SK-N-SH (cell line): Measurements from ENCODE around the gene ABLIM1. TPM values are rescaled to one million over a fixed set of nuclear protein-coding genes. Genes with fewer than 3 reads are reported as not detected.

Experiments
- CTCF ChIA-PET: fragments of 300-600, 350-600 bp; formaldehyde crosslinking; extraction: SDS; loops from one replicate; lab custom pipeline; 2021; lab: Yijun Ruan, JAX
- POLR2A ChIA-PET: fragments of 350-600 bp; sonication (Branson Sonifier 250); formaldehyde crosslinking; extraction: SDS; loops from one replicate; lab custom pipeline; 2020; ENCODE audit warnings: antibody characterized with exemption, inconsistent platforms; lab: Yijun Ruan, JAX
- DNase-seq: peaks from one replicate; pipeline ENCODE4 v3.0.0; 2012
- H2AFZ ChIP-seq: fragments of 200-600 bp; sonication (generic); 2 replicates; pipeline ENCODE4 v1.8.1; 2016; ENCODE audit warnings: antibody characterized with exemption, mild to moderate bottlenecking, low read depth
- H3F3A ChIP-seq: fragments of 200-600 bp; sonication (generic); replicated peaks from 2 replicates; pipeline ENCODE3; 2016; ENCODE audit warnings: antibody characterized with exemption, mild to moderate bottlenecking; ENCODE audit not compliant: insufficient read depth
- H3K27ac ChIP-seq, 2 experiments: fragments of 200-500 bp in 1 of 2; fragments of 200-600 bp in 1 of 2; sonication (Bioruptor generic) in 1 of 2; sonication (generic), shearing (Covaris generic) in 1 of 2; 2 replicates each; pipeline versions ENCODE4 v1.5.1 to v1.6.1; 2014 to 2016; ENCODE audit warnings: low read depth in 2 of 2, inconsistent platforms in 1 of 2, low read length in 1 of 2, mild to moderate bottlenecking in 1 of 2, mixed read lengths in 1 of 2
- H3K27me3 ChIP-seq: fragments of 200-600 bp; sonication (generic), shearing (Covaris generic); 2 replicates; pipeline ENCODE4 v1.6.1; 2016; ENCODE audit warnings: mixed run types; ENCODE audit not compliant: insufficient read depth
- H3K36me3 ChIP-seq, 2 experiments: fragments of 200-500 bp in 1 of 2; fragments of 200-600 bp in 1 of 2; sonication (Bioruptor generic) in 1 of 2; sonication (generic) in 1 of 2; replicated peaks in 1 of 2; 2 replicates each; pipeline versions ENCODE3 to v1.5.1; 2014 to 2016; ENCODE audit warnings: low read length in 1 of 2, mild to moderate bottlenecking in 1 of 2; ENCODE audit not compliant: insufficient read depth in 2 of 2, control insufficient read depth in 1 of 2
- H3K4me1 ChIP-seq, 2 experiments: fragments of 200-500 bp in 1 of 2; fragments of 200-600 bp in 1 of 2; sonication (Bioruptor generic) in 1 of 2; sonication (generic), shearing (Covaris generic) in 1 of 2; 2 replicates each; pipeline versions ENCODE4 v1.5.1 to v1.6.1; 2014 to 2016; ENCODE audit warnings: low read depth in 1 of 2, low read length in 1 of 2, mixed run types in 1 of 2; ENCODE audit not compliant: insufficient read depth in 2 of 2, control insufficient read depth in 1 of 2
- H3K4me2 ChIP-seq: fragments of 200-600 bp; sonication (generic), shearing (Covaris generic); 2 replicates; pipeline ENCODE4 v1.6.1; 2017; ENCODE audit warnings: mixed run types
- H3K4me3 ChIP-seq, 2 experiments: fragments of 200-500 bp in 1 of 2; fragments of 200-600 bp in 1 of 2; sonication (Bioruptor generic) in 1 of 2; sonication (generic), shearing (Covaris generic) in 1 of 2; 2 replicates each; pipeline versions ENCODE4 v1.5.1 to v1.8.1; 2014 to 2016; ENCODE audit warnings: low read depth in 2 of 2, inconsistent platforms in 1 of 2, low read length in 1 of 2, mild to moderate bottlenecking in 1 of 2, mixed read lengths in 1 of 2, moderate library complexity in 1 of 2
- H3K79me2 ChIP-seq: fragments of 200-600 bp; sonication (generic); 2 replicates; pipeline ENCODE4 v1.8.1; 2017; ENCODE audit warnings: mild to moderate bottlenecking; ENCODE audit not compliant: insufficient read depth
- H3K9ac ChIP-seq: fragments of 200-600 bp; sonication (generic); 2 replicates; pipeline ENCODE4 v1.6.1; 2017; ENCODE audit warnings: mixed run types
- H3K9me2 ChIP-seq: fragments of 200-600 bp; sonication (generic); 2 replicates; pipeline ENCODE4 v1.6.1; 2017; ENCODE audit warnings: mixed run types
- H3K9me3 ChIP-seq: fragments of 200-600 bp; sonication (generic); 2 replicates; pipeline ENCODE4 v1.6.1; 2017; ENCODE audit warnings: mixed run types, mild to moderate bottlenecking, moderate library complexity
- H4K20me1 ChIP-seq: fragments of 200-600 bp; sonication (generic); 2 replicates; pipeline ENCODE4 v1.6.1; 2017; ENCODE audit warnings: mild to moderate bottlenecking, mixed run types; ENCODE audit not compliant: insufficient read depth
- CHD2 ChIP-seq: fragments of 150-350 bp; IDR thresholded peaks from 2 replicates; pipeline ENCODE4 v1.6.1; 2018; ENCODE audit warnings: low read length; ENCODE audit not compliant: partially characterized antibody
- CTCF ChIP-seq: fragments of 200-600 bp; sonication (generic); IDR thresholded peaks from 2 replicates; pipeline ENCODE4 v1.6.1; 2017; ENCODE audit warnings: antibody characterized with exemption, mild to moderate bottlenecking, moderate library complexity
- EP300 ChIP-seq, 2 experiments: IDR thresholded peaks; 2 replicates each; pipeline versions ENCODE4 v1.4.0 to v1.6.1; 2012; ENCODE audit warnings: borderline replicate concordance in 1 of 2, low read depth in 1 of 2, low read length in 1 of 2
- FOSL2 ChIP-seq: IDR thresholded peaks from 2 replicates; pipeline ENCODE4 v1.4.0; 2012; ENCODE audit warnings: low read depth, mild to moderate bottlenecking, moderate library complexity, borderline replicate concordance
- FOXJ3 ChIP-seq: sonication (generic); formaldehyde crosslinking; IDR thresholded peaks from 2 replicates; pipeline ENCODE4 v1.5.1; 2020; ENCODE audit warnings: mild to moderate bottlenecking, missing genetic modification reagents
- IRF3 ChIP-seq: fragments of 150-350 bp; IDR thresholded peaks from 2 replicates; pipeline ENCODE4 v1.6.1; 2016; ENCODE audit warnings: mild to moderate bottlenecking, low read depth, low read length
- MEF2A ChIP-seq: IDR thresholded peaks from 2 replicates; pipeline ENCODE4 v1.4.0; 2012; ENCODE audit warnings: low read depth, borderline replicate concordance
- NFIC ChIP-seq: IDR thresholded peaks from 2 replicates; pipeline ENCODE4 v1.4.0; 2012; ENCODE audit warnings: borderline replicate concordance
- PBX3 ChIP-seq: IDR thresholded peaks from 2 replicates; pipeline ENCODE4; 2012
- RAD21 ChIP-seq: IDR thresholded peaks from 2 replicates; pipeline ENCODE4 v1.6.1; 2012; ENCODE audit warnings: mild to moderate bottlenecking, low read length
- RFX5 ChIP-seq: IDR thresholded peaks from 2 replicates; pipeline ENCODE4 v1.6.1; 2012; ENCODE audit warnings: mild to moderate bottlenecking, improper control_type of control experiment, low read length
- SIN3A ChIP-seq: IDR thresholded peaks from 2 replicates; pipeline ENCODE4 v1.6.1; 2012; ENCODE audit warnings: low read depth, mild to moderate bottlenecking, low read length, moderate library complexity, borderline replicate concordance
- TEAD4 ChIP-seq: IDR thresholded peaks from 2 replicates; pipeline ENCODE4 v1.4.0; 2012; ENCODE audit warnings: mild to moderate bottlenecking, borderline replicate concordance; ENCODE audit not compliant: insufficient read depth
- YY1 ChIP-seq: IDR thresholded peaks from 2 replicates; pipeline ENCODE4 v1.4.0; 2012; ENCODE audit warnings: low read depth, mild to moderate bottlenecking
- WGBS: methylation state at CpG from one replicate; pipeline ENCODE4 v1.1.6; 2017; ENCODE audit warnings: low lambda C conversion rate; 5-methylcytosine and 5-hydroxymethylcytosine counted together
- polyA plus RNA-seq, 3 experiments: library from polyadenylated mRNA; depleted of rRNA; stranded (reverse); fragments of >200 nt; gene quantifications; 2 replicates each; pipeline ENCODE4 v1.2.3, GENCODE V29; 2012
- TF ChIP-seq, protein P1 (sequence below): fragments of 150-350 bp; IDR thresholded peaks from 2 replicates; pipeline ENCODE4 v1.6.1; 2017; ENCODE audit warnings: antibody characterized with exemption, low read length, low read depth, borderline replicate concordance
- TF ChIP-seq, protein P2 (sequence below): IDR thresholded peaks from 2 replicates; pipeline ENCODE4 v1.6.1; 2012; ENCODE audit warnings: mild to moderate bottlenecking, low read depth, low read length, moderate library complexity
- TF ChIP-seq, protein P3 (sequence below): IDR thresholded peaks from 2 replicates; pipeline ENCODE4 v1.4.0; 2012; ENCODE audit warnings: low read depth, borderline replicate concordance
- TF ChIP-seq, protein P4 (sequence below): IDR thresholded peaks from 2 replicates; pipeline ENCODE4 v1.4.0; 2012; ENCODE audit warnings: low read depth, borderline replicate concordance

The ABLIM1 gene
- polyA plus RNA-seq, 1 of the 3 experiments (the other 2 are of a cell fraction) = 16.1 TPM

DNA sequence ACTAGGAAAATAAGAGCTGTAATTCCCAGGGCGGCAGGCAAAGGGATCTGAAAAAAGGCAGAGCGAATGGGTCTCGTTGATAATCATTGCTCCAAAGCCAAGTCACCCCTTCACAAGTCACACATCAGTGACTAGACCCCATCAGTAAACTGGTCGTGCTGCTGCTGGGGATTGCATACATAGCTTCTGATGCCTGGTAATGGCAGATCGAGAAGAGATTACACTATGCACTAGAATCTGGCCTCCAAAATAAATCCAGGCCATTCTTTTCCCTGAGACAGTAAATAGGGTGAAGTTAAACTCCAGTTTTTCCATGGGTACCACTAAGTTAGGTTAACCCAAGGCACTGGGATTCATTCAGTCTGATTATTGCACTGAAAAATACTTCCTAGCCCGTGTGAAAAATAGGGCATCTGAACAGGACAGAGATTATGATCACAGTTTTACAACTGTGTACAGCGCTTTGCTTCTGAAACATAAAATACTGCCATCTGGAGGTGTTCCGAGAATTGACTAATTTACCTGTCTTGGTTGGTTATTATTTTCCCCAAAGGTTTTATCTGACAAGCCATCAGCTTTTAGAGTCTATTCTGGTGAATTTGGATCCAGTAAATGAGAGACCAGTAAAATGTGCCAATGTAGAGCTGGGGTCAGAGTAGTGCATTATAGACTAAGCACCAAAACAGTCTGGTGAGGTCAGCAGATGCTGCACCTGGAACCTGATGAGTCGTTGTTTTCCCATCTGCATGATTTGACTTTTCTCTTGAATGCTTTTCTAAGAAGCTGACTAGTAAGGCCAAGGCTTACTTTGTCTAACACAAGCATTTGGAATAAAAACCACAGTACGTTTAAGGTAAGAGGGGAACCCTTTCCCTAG lies 170.9 kb downstream of the ABLIM1 start:
- H3K4me3 ChIP-seq = no peak overlapping the region
- ChIA-PET CTCF (interaction anchor here (0.6 to 3.4 kb wide), 34 partner anchors 8 to 782 kb away, joined by 3 to 21 read pairs (median 4); partner anchors contain the start of gene FHIP2A), POLR2A (interaction anchor here (0.7 to 1.0 kb wide), 2 partner anchors 39 to 40 kb away, joined by 3 to 5 read pairs; no protein-coding TSS in a partner anchor)
- H4K20me1 ChIP-seq = no peaks in the 10 kb centered on the region
- H3K79me2 ChIP-seq = no peaks in the 10 kb centered on the region
- H3K36me3 ChIP-seq = peaks cover 0 to 18% of the 10 kb centered on the region in 2 experiments
- peaks cover 21 to 39% of the 10 kb centered on the region in 2 experiments; a peak in 3 of 4 replicates for H3K4me1 ChIP-seq
- no peaks in the 10 kb centered on the region for H3F3A ChIP-seq
- H3K27ac ChIP-seq = peak overlapping the region; percentile 50 to 80; a peak in 3 of 4 replicates
- no peaks in the 10 kb centered on the region for H3K9me3 ChIP-seq
- peak; percentile 37 for DNase-seq
- H3K4me2 ChIP-seq = no peak overlapping the region
- 68% methylated on average over 10 of the region's 10 CpGs for WGBS
- no peaks in the 10 kb centered on the region for H3K27me3 ChIP-seq
- no peak overlapping the region for H3K9ac ChIP-seq
- no peaks in the 10 kb centered on the region for H3K9me2 ChIP-seq
- no peak overlapping the region for H2AFZ ChIP-seq
- no peak for TF ChIP-seq CHD2
- TF ChIP-seq IRF3 = no peak
- TF ChIP-seq, protein P1, sequence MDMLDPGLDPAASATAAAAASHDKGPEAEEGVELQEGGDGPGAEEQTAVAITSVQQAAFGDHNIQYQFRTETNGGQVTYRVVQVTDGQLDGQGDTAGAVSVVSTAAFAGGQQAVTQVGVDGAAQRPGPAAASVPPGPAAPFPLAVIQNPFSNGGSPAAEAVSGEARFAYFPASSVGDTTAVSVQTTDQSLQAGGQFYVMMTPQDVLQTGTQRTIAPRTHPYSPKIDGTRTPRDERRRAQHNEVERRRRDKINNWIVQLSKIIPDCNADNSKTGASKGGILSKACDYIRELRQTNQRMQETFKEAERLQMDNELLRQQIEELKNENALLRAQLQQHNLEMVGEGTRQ = no peak
- TF ChIP-seq, protein P2, sequence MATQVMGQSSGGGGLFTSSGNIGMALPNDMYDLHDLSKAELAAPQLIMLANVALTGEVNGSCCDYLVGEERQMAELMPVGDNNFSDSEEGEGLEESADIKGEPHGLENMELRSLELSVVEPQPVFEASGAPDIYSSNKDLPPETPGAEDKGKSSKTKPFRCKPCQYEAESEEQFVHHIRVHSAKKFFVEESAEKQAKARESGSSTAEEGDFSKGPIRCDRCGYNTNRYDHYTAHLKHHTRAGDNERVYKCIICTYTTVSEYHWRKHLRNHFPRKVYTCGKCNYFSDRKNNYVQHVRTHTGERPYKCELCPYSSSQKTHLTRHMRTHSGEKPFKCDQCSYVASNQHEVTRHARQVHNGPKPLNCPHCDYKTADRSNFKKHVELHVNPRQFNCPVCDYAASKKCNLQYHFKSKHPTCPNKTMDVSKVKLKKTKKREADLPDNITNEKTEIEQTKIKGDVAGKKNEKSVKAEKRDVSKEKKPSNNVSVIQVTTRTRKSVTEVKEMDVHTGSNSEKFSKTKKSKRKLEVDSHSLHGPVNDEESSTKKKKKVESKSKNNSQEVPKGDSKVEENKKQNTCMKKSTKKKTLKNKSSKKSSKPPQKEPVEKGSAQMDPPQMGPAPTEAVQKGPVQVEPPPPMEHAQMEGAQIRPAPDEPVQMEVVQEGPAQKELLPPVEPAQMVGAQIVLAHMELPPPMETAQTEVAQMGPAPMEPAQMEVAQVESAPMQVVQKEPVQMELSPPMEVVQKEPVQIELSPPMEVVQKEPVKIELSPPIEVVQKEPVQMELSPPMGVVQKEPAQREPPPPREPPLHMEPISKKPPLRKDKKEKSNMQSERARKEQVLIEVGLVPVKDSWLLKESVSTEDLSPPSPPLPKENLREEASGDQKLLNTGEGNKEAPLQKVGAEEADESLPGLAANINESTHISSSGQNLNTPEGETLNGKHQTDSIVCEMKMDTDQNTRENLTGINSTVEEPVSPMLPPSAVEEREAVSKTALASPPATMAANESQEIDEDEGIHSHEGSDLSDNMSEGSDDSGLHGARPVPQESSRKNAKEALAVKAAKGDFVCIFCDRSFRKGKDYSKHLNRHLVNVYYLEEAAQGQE = no peak
- no peak for TF ChIP-seq FOXJ3 (CRISPR knock-in tag)
- TF ChIP-seq RFX5 = no peak
- TF ChIP-seq RAD21 = peak; percentile 46
- no peak; the same call in 1 of the 2 replicates for TF ChIP-seq PBX3
- TF ChIP-seq SIN3A = no peak
- peak in 1 of 2 experiments; percentile 4; a peak in 2 of 4 replicates for TF ChIP-seq EP300 (IDR thresholded peaks at IDR 0.05; ENCODE audit: borderline replicate concordance in 1 of 2, low read depth in 1 of 2, low read length in 1 of 2)
- peak; percentile 26; the same call in 1 of the 2 replicates for TF ChIP-seq FOSL2
- no peak for TF ChIP-seq MEF2A
- no peak for TF ChIP-seq TEAD4
- peak; percentile 34 for TF ChIP-seq CTCF
- TF ChIP-seq YY1 = no peak
- no peak; the same call in 1 of the 2 replicates for TF ChIP-seq NFIC
- TF ChIP-seq, protein P3, sequence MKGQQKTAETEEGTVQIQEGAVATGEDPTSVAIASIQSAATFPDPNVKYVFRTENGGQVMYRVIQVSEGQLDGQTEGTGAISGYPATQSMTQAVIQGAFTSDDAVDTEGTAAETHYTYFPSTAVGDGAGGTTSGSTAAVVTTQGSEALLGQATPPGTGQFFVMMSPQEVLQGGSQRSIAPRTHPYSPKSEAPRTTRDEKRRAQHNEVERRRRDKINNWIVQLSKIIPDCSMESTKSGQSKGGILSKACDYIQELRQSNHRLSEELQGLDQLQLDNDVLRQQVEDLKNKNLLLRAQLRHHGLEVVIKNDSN = no peak
- TF ChIP-seq, protein P4, sequence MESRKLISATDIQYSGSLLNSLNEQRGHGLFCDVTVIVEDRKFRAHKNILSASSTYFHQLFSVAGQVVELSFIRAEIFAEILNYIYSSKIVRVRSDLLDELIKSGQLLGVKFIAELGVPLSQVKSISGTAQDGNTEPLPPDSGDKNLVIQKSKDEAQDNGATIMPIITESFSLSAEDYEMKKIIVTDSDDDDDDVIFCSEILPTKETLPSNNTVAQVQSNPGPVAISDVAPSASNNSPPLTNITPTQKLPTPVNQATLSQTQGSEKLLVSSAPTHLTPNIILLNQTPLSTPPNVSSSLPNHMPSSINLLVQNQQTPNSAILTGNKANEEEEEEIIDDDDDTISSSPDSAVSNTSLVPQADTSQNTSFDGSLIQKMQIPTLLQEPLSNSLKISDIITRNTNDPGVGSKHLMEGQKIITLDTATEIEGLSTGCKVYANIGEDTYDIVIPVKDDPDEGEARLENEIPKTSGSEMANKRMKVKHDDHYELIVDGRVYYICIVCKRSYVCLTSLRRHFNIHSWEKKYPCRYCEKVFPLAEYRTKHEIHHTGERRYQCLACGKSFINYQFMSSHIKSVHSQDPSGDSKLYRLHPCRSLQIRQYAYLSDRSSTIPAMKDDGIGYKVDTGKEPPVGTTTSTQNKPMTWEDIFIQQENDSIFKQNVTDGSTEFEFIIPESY = no peak
